OCI-LY7 (cell line): ENCODE results near the gene ANG.

Experiments
- EZH2phosphoT487 ChIP-seq: fragments of 200-600 bp; sonication (generic); IDR thresholded peaks from 2 replicates; pipeline ENCODE4 v1.6.1; 2018; ENCODE audit warnings: low read depth, borderline replicate concordance, mild to moderate bottlenecking, mixed run types, antibody characterized with exemption, low read length, moderate library complexity, mixed read lengths
- TF ChIP-seq, protein P1 (sequence below): fragments of 200-600 bp; sonication (generic); conservative IDR thresholded peaks from 2 replicates; pipeline ENCODE4 v1.5.1; 2014; ENCODE audit warnings: mild to moderate bottlenecking, antibody characterized with exemption, low read length, moderate library complexity, mixed read lengths

DNA sequence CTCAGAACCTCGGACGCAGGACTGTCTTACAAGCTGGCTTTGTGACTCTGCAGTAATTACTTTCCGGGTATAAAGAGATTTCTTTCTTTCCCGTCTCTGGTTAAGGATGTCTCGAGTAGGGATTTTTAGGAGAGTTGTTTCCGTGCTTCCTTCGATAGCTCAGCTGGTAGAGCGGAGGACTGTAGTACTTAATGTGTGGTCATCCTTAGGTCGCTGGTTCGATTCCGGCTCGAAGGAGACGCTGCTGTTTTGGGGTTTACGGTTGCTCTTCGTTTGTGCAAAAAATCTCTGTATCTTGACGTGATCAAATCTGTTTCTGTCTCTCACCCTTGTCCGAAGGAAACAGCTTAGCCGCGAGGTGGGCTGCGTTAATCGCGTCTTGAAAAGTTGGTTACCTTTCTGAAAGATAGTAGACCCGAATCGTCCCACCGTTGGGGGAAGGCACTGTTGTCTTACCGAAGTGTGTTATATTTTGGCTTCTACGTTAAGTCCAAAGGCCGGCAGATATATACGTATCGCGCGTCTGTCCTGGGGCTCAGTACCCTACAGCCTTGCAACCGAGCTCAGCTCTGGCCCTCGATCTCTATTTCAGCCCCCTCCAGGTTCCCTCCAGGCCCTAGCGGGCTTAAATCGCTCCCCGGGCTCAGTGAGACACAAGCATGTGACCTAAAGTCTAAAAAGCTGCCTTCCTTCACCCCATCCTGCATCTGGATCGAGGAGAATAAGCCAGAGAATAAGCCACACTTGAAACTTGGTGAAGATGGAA is 5.3 kb upstream of the ANG start:
- TF ChIP-seq, protein P1, sequence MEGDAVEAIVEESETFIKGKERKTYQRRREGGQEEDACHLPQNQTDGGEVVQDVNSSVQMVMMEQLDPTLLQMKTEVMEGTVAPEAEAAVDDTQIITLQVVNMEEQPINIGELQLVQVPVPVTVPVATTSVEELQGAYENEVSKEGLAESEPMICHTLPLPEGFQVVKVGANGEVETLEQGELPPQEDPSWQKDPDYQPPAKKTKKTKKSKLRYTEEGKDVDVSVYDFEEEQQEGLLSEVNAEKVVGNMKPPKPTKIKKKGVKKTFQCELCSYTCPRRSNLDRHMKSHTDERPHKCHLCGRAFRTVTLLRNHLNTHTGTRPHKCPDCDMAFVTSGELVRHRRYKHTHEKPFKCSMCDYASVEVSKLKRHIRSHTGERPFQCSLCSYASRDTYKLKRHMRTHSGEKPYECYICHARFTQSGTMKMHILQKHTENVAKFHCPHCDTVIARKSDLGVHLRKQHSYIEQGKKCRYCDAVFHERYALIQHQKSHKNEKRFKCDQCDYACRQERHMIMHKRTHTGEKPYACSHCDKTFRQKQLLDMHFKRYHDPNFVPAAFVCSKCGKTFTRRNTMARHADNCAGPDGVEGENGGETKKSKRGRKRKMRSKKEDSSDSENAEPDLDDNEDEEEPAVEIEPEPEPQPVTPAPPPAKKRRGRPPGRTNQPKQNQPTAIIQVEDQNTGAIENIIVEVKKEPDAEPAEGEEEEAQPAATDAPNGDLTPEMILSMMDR, result no peak
- no peak for TF ChIP-seq EZH2phosphoT487
